Measurements from ENCODE around the gene FBXO2. TPM values are rescaled to one million over a fixed set of nuclear protein-coding genes. Genes with fewer than 3 reads are reported as not detected.
A peak's percentile ranks its signal among the peaks of the same experiment; 100 is the strongest.

Gene FBXO2
- total RNA-seq, 2 experiments from 2014 or later, result 3.2 to 3.7 TPM

GRCh38 chr1:11693917-11694316 is 39.7 kb upstream of the FBXO2 start:
- H3K4me1 ChIP-seq (ENCODE audit: insufficient read depth, low read length), result peaks cover 35% of the 10 kb centered on the region
- no peak for ATAC-seq (ENCODE audit: poor library complexity)
- H3K27me3 ChIP-seq (ENCODE audit: control insufficient read depth in 1 of 2, insufficient read depth in 2 of 2, low read length in 2 of 2), result peaks cover 22 to 30% of the 10 kb centered on the region in 2 experiments
- Mint-ChIP-seq H3K27me3 (peaks cover 39% of the 10 kb centered on the region), H3K4me3 (no peak overlapping the region), H3K9me3 (no peaks in the 10 kb centered on the region), H3K4me1 (ENCODE audit: low read depth) (peaks cover 27% of the 10 kb centered on the region), H3K27ac (no peak overlapping the region), H3K36me3 (ENCODE audit: low read depth) (no peaks in the 10 kb centered on the region)
- no peak overlapping the region for H3K27ac ChIP-seq (ENCODE audit: low read depth in 1 of 2, low read length in 2 of 2)
- no peak overlapping the region for H3K4me3 ChIP-seq (ENCODE audit: low read length)
- TF ChIP-seq CTCF (IDR thresholded peaks at IDR 0.05), result no peak
- no peaks in the 10 kb centered on the region for H3K36me3 ChIP-seq (ENCODE audit: insufficient read depth, low read length)
- intact Hi-C loops (cut with DNase I, micrococcal nuclease), result no loop called here
- POLR2A ChIA-PET, result interaction anchor here (0.8 to 1.4 kb wide), 2 partner anchors 12 to 30 kb away, joined by 4 to 7 read pairs; partner anchors contain the start of gene FBXO6
- CTCF ChIA-PET, result no interaction called here
- no peak for DNase-seq
- H3K9me3 ChIP-seq (ENCODE audit: control insufficient read depth in 1 of 2, insufficient read depth in 1 of 2, low read length in 2 of 2), result peaks cover 0 to 12% of the 10 kb centered on the region in 2 experiments

DNA sequence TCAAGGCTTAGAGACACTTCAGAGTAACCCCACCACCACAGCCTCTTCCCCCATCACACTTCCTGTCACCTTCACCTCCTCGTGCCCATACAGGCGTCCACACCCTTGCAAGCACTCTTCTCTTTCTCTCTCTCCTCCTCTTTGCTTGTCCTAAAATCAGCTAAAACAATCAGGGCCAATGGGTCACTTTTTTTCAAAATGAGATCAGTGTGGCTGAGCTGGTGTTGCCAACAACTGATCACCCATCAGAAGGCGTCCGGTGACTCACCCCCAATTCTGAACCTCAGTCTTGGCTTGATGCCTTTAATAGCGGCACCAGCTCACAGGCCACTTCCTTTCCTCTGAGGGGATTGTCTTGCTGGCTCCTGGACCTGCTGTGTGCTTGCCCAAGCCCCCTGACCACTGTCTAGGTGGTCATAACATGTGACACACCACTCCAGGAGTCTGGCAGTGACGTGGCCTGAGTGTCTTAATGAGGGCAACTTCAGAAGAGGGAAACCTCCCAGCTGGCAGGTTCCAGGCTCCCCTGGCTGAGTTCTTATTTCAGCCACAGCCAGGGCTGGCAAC is 38.9 kb upstream of the FBXO2 start:
- Histone ChIP-seq H3K4me3 (ENCODE audit: low read length) (no peak overlapping the region), H3K27ac (ENCODE audit: low read depth in 1 of 2, low read length in 2 of 2) (no peak overlapping the region), H3K36me3 (ENCODE audit: insufficient read depth, low read length) (no peaks in the 10 kb centered on the region), H3K4me1 (ENCODE audit: insufficient read depth, low read length) (peaks cover 35% of the 10 kb centered on the region), H3K27me3 (ENCODE audit: control insufficient read depth in 1 of 2, insufficient read depth in 2 of 2, low read length in 2 of 2) (peaks cover 26 to 35% of the 10 kb centered on the region in 2 experiments), H3K9me3 (ENCODE audit: control insufficient read depth in 1 of 2, insufficient read depth in 1 of 2, low read length in 2 of 2) (peaks cover 0 to 12% of the 10 kb centered on the region in 2 experiments)
- peak; percentile 68 for ATAC-seq (ENCODE audit: poor library complexity)
- no peaks in the 10 kb centered on the region for H3K9me3 Mint-ChIP-seq
- POLR2A ChIA-PET, result interaction anchor here (0.8 to 1.4 kb wide), 3 partner anchors 11 to 402 kb away, joined by 3 to 7 read pairs (median 4); partner anchors contain the start of gene FBXO6
- intact Hi-C loops (cut with DNase I, micrococcal nuclease), result no loop called here
- peak in 7 of 14 experiments; percentile 11 to 62 (median 50) for DNase-seq
- H3K4me3 Mint-ChIP-seq, result peak overlapping the region; percentile 87
- peaks cover 27% of the 10 kb centered on the region for H3K4me1 Mint-ChIP-seq (ENCODE audit: low read depth)
- TF ChIP-seq CTCF (IDR thresholded peaks at IDR 0.05), result no peak
- peaks cover 44% of the 10 kb centered on the region for H3K27me3 Mint-ChIP-seq
- no peaks in the 10 kb centered on the region for H3K36me3 Mint-ChIP-seq (ENCODE audit: low read depth)
- H3K27ac Mint-ChIP-seq, result no peak overlapping the region
- CTCF ChIA-PET, result no interaction called here

GRCh38 chr1:11691928-11692711 is 37.9 kb upstream of the FBXO2 start:
- no peak for TF ChIP-seq CTCF (IDR thresholded peaks at IDR 0.05)
- DNase-seq, result no peak
- peak overlapping the region; percentile 87 for H3K4me3 Mint-ChIP-seq
- ChIA-PET CTCF (no interaction called here), POLR2A (interaction anchor here (1.0 to 2.3 kb wide), 3 partner anchors 10 to 401 kb away, joined by 3 to 11 read pairs (median 7); partner anchors contain the start of gene MAD2L2)
- H3K27ac Mint-ChIP-seq, result no peak overlapping the region
- peaks cover 0 to 12% of the 10 kb centered on the region in 2 experiments for H3K9me3 ChIP-seq (ENCODE audit: control insufficient read depth in 1 of 2, insufficient read depth in 1 of 2, low read length in 2 of 2)
- peaks cover 27% of the 10 kb centered on the region for H3K4me1 Mint-ChIP-seq (ENCODE audit: low read depth)
- no peak overlapping the region for H3K4me3 ChIP-seq (ENCODE audit: low read length)
- H3K27me3 Mint-ChIP-seq, result peaks cover 50% of the 10 kb centered on the region
- H3K4me1 ChIP-seq (ENCODE audit: insufficient read depth, low read length), result peaks cover 31% of the 10 kb centered on the region
- H3K36me3 ChIP-seq (ENCODE audit: insufficient read depth, low read length), result no peaks in the 10 kb centered on the region
- H3K9me3 Mint-ChIP-seq, result no peaks in the 10 kb centered on the region
- ATAC-seq (ENCODE audit: poor library complexity), result no peak
- H3K27me3 ChIP-seq (ENCODE audit: control insufficient read depth in 1 of 2, insufficient read depth in 2 of 2, low read length in 2 of 2), result peaks cover 28 to 40% of the 10 kb centered on the region in 2 experiments
- intact Hi-C loops (cut with DNase I, micrococcal nuclease), result no loop called here
- no peaks in the 10 kb centered on the region for H3K36me3 Mint-ChIP-seq (ENCODE audit: low read depth)
- no peak overlapping the region for H3K27ac ChIP-seq (ENCODE audit: low read depth in 1 of 2, low read length in 2 of 2)

Data from CD4-positive, alpha-beta T cell (primary cell).